Right atrium auricular region (tissue), 2 donors: Measurements from ENCODE around the gene C10orf67. TPM values are rescaled to one million over a fixed set of nuclear protein-coding genes. Genes with fewer than 3 reads are reported as not detected.
A peak's percentile ranks its signal among the peaks of the same experiment; 100 is the strongest.

Experiments
- DNase-seq: peaks from one replicate; pipeline ENCODE4 v3.0.0-alpha.2; 2019; ENCODE audit warnings: low spot score
- H3K27ac ChIP-seq, 2 donors: fragments of 200-600 bp; sonication (generic); 1 replicate in 1 of 2; 2 replicates in 1 of 2; pipeline ENCODE4 v1.5.1; 2016 to 2019
- H3K27me3 ChIP-seq, 2 donors: fragments of 200-600 bp; sonication (generic); one replicate each; pipeline versions ENCODE4 v1.5.1 to v1.6.0; 2017 to 2019
- H3K36me3 ChIP-seq: fragments of 200-600 bp; sonication (generic); one replicate; pipeline ENCODE4 v1.5.1; 2016
- H3K4me1 ChIP-seq, 2 donors: fragments of 200-600 bp; sonication (generic); one replicate each; pipeline versions ENCODE4 v1.5.1 to v1.6.0; 2017 to 2019
- H3K4me3 ChIP-seq, 2 donors: fragments of 200-600 bp; sonication (generic); 1 replicate in 1 of 2; 2 replicates in 1 of 2; pipeline ENCODE4 v1.5.1; 2017 to 2019; ENCODE audit warnings: mild to moderate bottlenecking in 1 of 2, moderate library complexity in 1 of 2
- H3K9me3 ChIP-seq, 2 donors: fragments of 200-600 bp; sonication (generic); one replicate each; pipeline ENCODE4 v1.5.1; 2019
- total RNA-seq, 2 donors: library from RNA; depleted of rRNA; stranded (reverse); fragments of >200 nt; gene quantifications; one replicate each; pipeline ENCODE4 v1.1.0, GENCODE V29; 2016
- TF ChIP-seq, protein P1 (sequence below), 2 donors: fragments of 200-600 bp; sonication (generic); IDR thresholded peaks; one replicate each; pipeline ENCODE4 v1.5.1; 2019; ENCODE audit warnings: antibody characterized with exemption in 2 of 2

C10orf67 gene
- total RNA-seq, 2 donors from 2014 or later, result 0.16 to 0.44 TPM

DNA sequence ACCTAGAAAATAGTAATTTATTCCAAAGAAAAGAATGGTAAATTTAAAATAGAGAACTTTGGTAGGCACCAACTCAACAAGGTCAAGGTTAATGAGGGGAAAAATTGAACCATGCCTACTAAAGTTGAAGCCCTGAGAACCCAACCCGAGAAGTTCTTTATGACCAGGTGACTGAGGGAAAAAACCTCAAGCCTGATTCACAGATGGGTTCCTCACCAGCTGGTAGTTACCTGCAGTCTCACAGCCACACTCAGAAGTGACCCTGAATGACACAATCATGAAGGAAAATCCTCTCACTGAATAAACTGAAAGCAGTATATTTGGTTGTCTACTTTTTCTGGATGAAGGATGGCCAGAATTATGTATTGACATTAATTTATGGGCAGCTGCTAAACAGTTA, 7.0 kb downstream of the C10orf67 start:
- TF ChIP-seq, protein P1, sequence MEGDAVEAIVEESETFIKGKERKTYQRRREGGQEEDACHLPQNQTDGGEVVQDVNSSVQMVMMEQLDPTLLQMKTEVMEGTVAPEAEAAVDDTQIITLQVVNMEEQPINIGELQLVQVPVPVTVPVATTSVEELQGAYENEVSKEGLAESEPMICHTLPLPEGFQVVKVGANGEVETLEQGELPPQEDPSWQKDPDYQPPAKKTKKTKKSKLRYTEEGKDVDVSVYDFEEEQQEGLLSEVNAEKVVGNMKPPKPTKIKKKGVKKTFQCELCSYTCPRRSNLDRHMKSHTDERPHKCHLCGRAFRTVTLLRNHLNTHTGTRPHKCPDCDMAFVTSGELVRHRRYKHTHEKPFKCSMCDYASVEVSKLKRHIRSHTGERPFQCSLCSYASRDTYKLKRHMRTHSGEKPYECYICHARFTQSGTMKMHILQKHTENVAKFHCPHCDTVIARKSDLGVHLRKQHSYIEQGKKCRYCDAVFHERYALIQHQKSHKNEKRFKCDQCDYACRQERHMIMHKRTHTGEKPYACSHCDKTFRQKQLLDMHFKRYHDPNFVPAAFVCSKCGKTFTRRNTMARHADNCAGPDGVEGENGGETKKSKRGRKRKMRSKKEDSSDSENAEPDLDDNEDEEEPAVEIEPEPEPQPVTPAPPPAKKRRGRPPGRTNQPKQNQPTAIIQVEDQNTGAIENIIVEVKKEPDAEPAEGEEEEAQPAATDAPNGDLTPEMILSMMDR (IDR thresholded peaks at IDR 0.05), result no peak
- no peaks in the 10 kb centered on the region for H3K27me3 ChIP-seq
- H3K36me3 ChIP-seq, result no peaks in the 10 kb centered on the region
- no peak overlapping the region for H3K4me3 ChIP-seq
- no peaks in the 10 kb centered on the region for H3K9me3 ChIP-seq
- peaks cover 0 to 3% of the 10 kb centered on the region in 2 donors for H3K4me1 ChIP-seq
- DNase-seq, result no peak
- no peak overlapping the region for H3K27ac ChIP-seq

DNA sequence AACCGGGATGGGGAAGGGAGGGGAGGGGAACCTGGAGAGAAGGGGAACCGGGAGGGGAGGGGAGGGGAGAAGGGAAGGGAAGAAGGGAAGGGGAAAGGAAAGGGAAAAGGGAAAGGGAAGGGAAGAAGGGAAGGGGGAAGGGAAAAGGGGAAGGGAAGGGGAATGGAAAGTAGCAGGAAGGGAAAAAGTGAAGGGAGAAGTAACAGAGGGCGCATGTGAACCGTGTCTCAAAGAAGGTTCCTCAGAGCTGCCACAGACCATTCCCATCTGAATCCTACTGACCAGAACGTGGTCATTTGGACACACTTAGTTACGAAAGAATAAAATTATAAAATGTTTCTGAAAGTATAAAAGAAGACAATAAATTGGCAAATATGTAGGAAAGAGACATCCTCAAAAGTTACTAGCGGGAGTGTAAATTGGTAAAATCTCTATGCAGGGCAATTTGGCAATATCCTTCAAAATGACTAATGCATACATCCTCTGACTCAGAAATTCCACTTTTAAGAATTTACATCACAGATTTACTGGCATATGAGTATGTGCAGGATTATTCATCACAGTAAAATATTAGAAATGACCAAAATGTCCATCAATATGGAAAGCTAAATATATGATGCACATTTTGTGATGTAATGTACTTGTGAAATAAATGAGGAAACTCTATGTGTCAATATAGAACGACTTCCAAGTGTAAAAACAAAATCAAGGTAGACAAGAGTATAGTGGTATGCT, 12.9 kb downstream of the C10orf67 start:
- TF ChIP-seq, protein P1 (IDR thresholded peaks at IDR 0.05), result no peak
- Histone ChIP-seq H3K27me3 (no peaks in the 10 kb centered on the region), H3K9me3 (no peaks in the 10 kb centered on the region), H3K4me3 (no peak overlapping the region), H3K27ac (no peak overlapping the region), H3K36me3 (no peaks in the 10 kb centered on the region), H3K4me1 (no peaks in the 10 kb centered on the region)
- DNase-seq, result no peak

DNA sequence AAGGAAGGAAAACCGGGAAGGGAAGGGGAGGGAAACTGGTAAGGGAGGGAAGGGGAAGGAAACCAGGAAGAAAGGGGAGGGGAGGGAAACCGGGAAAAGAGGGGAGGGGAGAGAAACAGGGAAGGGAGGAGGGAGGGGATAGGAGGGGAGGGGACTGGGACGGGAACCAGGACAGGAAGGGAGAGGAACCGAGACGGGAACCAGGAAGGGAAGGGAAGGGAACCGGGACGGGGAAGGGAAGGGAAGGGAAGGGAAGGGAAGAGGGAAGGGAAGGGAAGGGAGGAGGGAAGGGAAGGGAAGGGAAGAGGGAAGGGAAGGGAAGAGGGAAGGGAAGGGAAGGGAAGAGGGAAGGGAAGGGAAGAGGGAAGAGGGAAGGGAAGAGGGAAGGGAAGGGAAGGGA, 13.6 kb downstream of the C10orf67 start:
- H3K4me3 ChIP-seq, result no peak overlapping the region
- H3K27me3 ChIP-seq, result no peaks in the 10 kb centered on the region
- no peaks in the 10 kb centered on the region for H3K9me3 ChIP-seq
- TF ChIP-seq, protein P1 (IDR thresholded peaks at IDR 0.05), result no peak
- no peak overlapping the region for H3K27ac ChIP-seq
- no peaks in the 10 kb centered on the region for H3K36me3 ChIP-seq
- no peaks in the 10 kb centered on the region for H3K4me1 ChIP-seq
- DNase-seq, result no peak

DNA sequence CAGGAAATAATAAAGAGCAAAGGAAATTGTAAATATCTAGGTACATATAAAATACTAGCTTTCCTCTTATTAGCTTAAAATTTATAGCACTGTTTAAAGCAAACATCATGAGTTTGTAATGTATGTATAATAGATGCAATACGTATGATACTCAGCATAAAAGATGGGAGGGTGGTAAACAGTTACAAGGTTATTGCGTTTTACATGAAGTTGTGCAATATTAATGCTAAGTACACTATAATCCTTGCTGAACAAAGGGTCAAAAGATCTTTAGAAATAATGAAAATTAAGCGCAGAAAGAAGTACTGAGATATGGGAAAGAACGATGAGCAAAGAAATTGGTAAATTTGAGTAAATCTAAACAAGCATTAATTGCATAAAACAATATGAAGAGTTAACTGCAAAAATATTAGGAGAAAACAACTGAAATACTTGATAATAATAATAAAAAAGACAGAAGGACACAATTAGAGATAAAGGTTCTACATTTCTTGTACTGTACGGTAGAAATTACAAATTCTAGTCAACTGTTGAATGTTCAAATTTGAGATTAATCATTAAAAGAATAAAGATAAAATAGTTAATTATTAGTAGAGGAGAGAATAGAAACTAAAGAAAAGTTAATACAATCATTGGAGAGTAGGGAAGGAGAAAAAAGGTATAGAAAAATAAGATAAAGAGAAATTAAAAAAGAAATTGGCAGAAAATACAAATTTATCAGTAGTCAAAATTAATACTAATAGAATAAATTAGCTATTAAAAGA, 17.9 kb downstream of the C10orf67 start:
- Histone ChIP-seq H3K36me3 (no peaks in the 10 kb centered on the region), H3K27ac (no peak overlapping the region), H3K27me3 (no peaks in the 10 kb centered on the region), H3K4me1 (no peaks in the 10 kb centered on the region), H3K4me3 (no peak overlapping the region), H3K9me3 (no peaks in the 10 kb centered on the region)
- TF ChIP-seq, protein P1 (IDR thresholded peaks at IDR 0.05), result no peak
- DNase-seq, result no peak

DNA sequence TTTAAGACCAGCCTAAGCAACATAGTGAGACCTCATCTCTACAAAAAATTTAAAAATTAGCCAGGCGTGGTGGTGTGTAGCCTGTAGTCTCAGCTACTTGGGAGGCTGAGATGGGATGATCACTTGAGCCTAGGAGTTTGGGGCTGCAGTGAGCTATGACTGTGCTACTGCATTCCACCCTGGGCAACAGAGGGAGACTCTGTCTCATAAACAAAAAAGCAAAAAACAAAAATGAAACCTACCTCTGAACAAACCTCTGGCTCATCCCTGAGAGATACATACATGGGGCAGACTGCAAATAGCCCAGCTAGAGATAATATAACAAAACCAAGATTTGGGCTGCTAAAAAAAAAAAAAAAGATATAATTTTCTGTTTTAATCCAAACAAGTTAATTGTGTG, 19.5 kb downstream of the C10orf67 start:
- Histone ChIP-seq H3K9me3 (no peaks in the 10 kb centered on the region), H3K27ac (no peak overlapping the region), H3K36me3 (no peaks in the 10 kb centered on the region), H3K4me1 (no peaks in the 10 kb centered on the region), H3K27me3 (no peaks in the 10 kb centered on the region), H3K4me3 (no peak overlapping the region)
- TF ChIP-seq, protein P1 (IDR thresholded peaks at IDR 0.05), result peak in 1 of 2 donors; percentile 42
- DNase-seq, result no peak
